HEK293 (cell line): ENCODE data around the gene VASP.

Experiments used
- CTCF ChIA-PET: fragments of 350-600 bp; formaldehyde crosslinking; extraction: SDS; loops from one replicate; lab custom pipeline; 2021; ENCODE audit warnings: antibody characterized with exemption; lab: Yijun Ruan, JAX
- POLR2A ChIA-PET: fragments of 300-600 bp; formaldehyde crosslinking; extraction: SDS; loops from one replicate; lab custom pipeline; 2020; ENCODE audit warnings: antibody characterized with exemption, inconsistent platforms; lab: Yijun Ruan, JAX
- H3K27ac ChIP-seq: fragments of 200-500 bp; sonication (Bioruptor generic); 2 replicates; pipeline ENCODE4 v1.5.1; 2014; ENCODE audit warnings: low read depth, low read length, control low read depth, inconsistent platforms; ENCODE audit errors: extremely low read depth
- H3K36me3 ChIP-seq, 2 experiments: fragments of 200-500 bp in 1 of 2; sonication (Bioruptor generic) in 1 of 2; 1 replicate in 1 of 2; 2 replicates in 1 of 2; pipeline ENCODE4 v1.5.1; 2014 to 2017; ENCODE audit warnings: inconsistent platforms in 2 of 2, low read length in 2 of 2; ENCODE audit not compliant: control insufficient read depth in 2 of 2, insufficient read depth in 1 of 2
- H3K4me1 ChIP-seq: fragments of 200-500 bp; sonication (Bioruptor generic); 2 replicates; pipeline ENCODE4 v1.5.1; 2014; ENCODE audit warnings: mild to moderate bottlenecking, low read length, inconsistent platforms; ENCODE audit not compliant: control insufficient read depth, insufficient read depth
- H3K4me3 ChIP-seq: 2 replicates; pipeline ENCODE4 v1.5.1; 2011; ENCODE audit warnings: low read depth, mild to moderate bottlenecking, control low read depth, low read length, moderate library complexity
- H3K9me3 ChIP-seq: fragments of 200-500 bp; sonication (Bioruptor generic); 2 replicates; pipeline ENCODE4 v1.5.1; 2014; ENCODE audit warnings: low read depth, low read length, inconsistent platforms; ENCODE audit not compliant: control insufficient read depth, insufficient read depth
- GLIS2 ChIP-seq: fragments of 450-650 bp; formaldehyde crosslinking; IDR thresholded peaks from 2 replicates; pipeline ENCODE4 v1.5.1; 2016; ENCODE audit warnings: missing biosample characterization, missing genetic modification characterization
- SALL2 ChIP-seq: fragments of 450-650 bp; formaldehyde crosslinking; IDR thresholded peaks from 2 replicates; pipeline ENCODE4 v1.5.0; 2017; ENCODE audit warnings: missing biosample characterization, mild to moderate bottlenecking, missing genetic modification characterization, borderline replicate concordance
- ZBTB11 ChIP-seq: fragments of 450-650 bp; formaldehyde crosslinking; conservative IDR thresholded peaks from 2 replicates; pipeline ENCODE4 v1.5.1; 2016; ENCODE audit warnings: low read depth, missing biosample characterization, missing genetic modification characterization
- ZBTB17 ChIP-seq: fragments of 450-650 bp; formaldehyde crosslinking; IDR thresholded peaks from 2 replicates; pipeline ENCODE4 v1.5.1; 2016; ENCODE audit warnings: missing biosample characterization, missing genetic modification characterization
- ZBTB21 ChIP-seq: fragments of 450-650 bp; formaldehyde crosslinking; IDR thresholded peaks from 2 replicates; pipeline ENCODE4 v1.5.1; 2017; ENCODE audit warnings: missing biosample characterization, missing genetic modification characterization
- ZNF10 ChIP-seq: fragments of 450-650 bp; formaldehyde crosslinking; IDR thresholded peaks from 2 replicates; pipeline ENCODE4 v1.5.1; 2017; ENCODE audit warnings: missing biosample characterization, missing genetic modification characterization
- ZNF138 ChIP-seq: fragments of 450-650 bp; formaldehyde crosslinking; IDR thresholded peaks from 2 replicates; pipeline ENCODE4 v1.5.1; 2016; ENCODE audit warnings: missing biosample characterization, missing genetic modification characterization, borderline replicate concordance
- ZNF221 ChIP-seq: fragments of 450-650 bp; formaldehyde crosslinking; IDR thresholded peaks from 2 replicates; pipeline ENCODE4 v1.5.1; 2017; ENCODE audit warnings: missing biosample characterization, missing genetic modification characterization, borderline replicate concordance
- ZNF335 ChIP-seq: fragments of 450-650 bp; formaldehyde crosslinking; conservative IDR thresholded peaks from 2 replicates; pipeline ENCODE4 v1.5.1; 2016; ENCODE audit warnings: missing biosample characterization, missing genetic modification characterization
- ZNF354C ChIP-seq: fragments of 450-650 bp; formaldehyde crosslinking; IDR thresholded peaks from 2 replicates; pipeline ENCODE4 v1.5.1; 2016; ENCODE audit warnings: missing biosample characterization, missing genetic modification characterization, low read depth, borderline replicate concordance
- ZNF366 ChIP-seq: fragments of 450-650 bp; formaldehyde crosslinking; conservative IDR thresholded peaks from 2 replicates; pipeline ENCODE4 v1.5.1; 2016; ENCODE audit warnings: missing biosample characterization, missing genetic modification characterization
- ZNF510 ChIP-seq: fragments of 450-650 bp; formaldehyde crosslinking; IDR thresholded peaks from 2 replicates; pipeline ENCODE4 v1.5.1; 2018; ENCODE audit warnings: mild to moderate bottlenecking, missing genetic modification characterization, missing biosample characterization; ENCODE audit not compliant: insufficient replicate concordance
- ZNF518A ChIP-seq: fragments of 450-650 bp; formaldehyde crosslinking; conservative IDR thresholded peaks from 2 replicates; pipeline ENCODE4 v1.5.1; 2016; ENCODE audit warnings: low read depth, missing biosample characterization, missing genetic modification characterization
- ZNF596 ChIP-seq: fragments of 450-650 bp; IDR thresholded peaks from 2 replicates; pipeline ENCODE4 v1.5.0; 2018; ENCODE audit warnings: missing biosample characterization, mild to moderate bottlenecking, missing genetic modification characterization, moderate library complexity
- ZNF600 ChIP-seq: fragments of 450-650 bp; formaldehyde crosslinking; IDR thresholded peaks from 2 replicates; pipeline ENCODE4 v1.5.1; 2016; ENCODE audit warnings: missing biosample characterization, missing genetic modification characterization
- ZNF624 ChIP-seq: fragments of 450-650 bp; formaldehyde crosslinking; IDR thresholded peaks from 2 replicates; pipeline ENCODE4 v1.5.1; 2017; ENCODE audit warnings: missing biosample characterization, missing genetic modification characterization
- ZNF629 ChIP-seq: fragments of 450-650 bp; formaldehyde crosslinking; IDR thresholded peaks from 2 replicates; pipeline ENCODE4 v1.5.1; 2017; ENCODE audit warnings: missing biosample characterization, missing genetic modification characterization
- ZNF692 ChIP-seq: fragments of 450-650 bp; formaldehyde crosslinking; IDR thresholded peaks from 2 replicates; pipeline ENCODE4 v1.5.1; 2016; ENCODE audit warnings: missing biosample characterization, missing genetic modification characterization
- ZNF785 ChIP-seq: fragments of 450-650 bp; formaldehyde crosslinking; IDR thresholded peaks from 2 replicates; pipeline ENCODE4 v1.5.1; 2016; ENCODE audit warnings: missing biosample characterization, missing genetic modification characterization
- ZSCAN4 ChIP-seq: fragments of 450-650 bp; formaldehyde crosslinking; IDR thresholded peaks from 2 replicates; pipeline ENCODE4 v1.5.1; 2017; ENCODE audit warnings: missing biosample characterization, missing genetic modification characterization
- ZSCAN5A ChIP-seq: fragments of 450-650 bp; formaldehyde crosslinking; IDR thresholded peaks from 2 replicates; pipeline ENCODE4 v1.5.1; 2016; ENCODE audit warnings: missing biosample characterization, missing genetic modification characterization

The VASP gene

GRCh38 chr19:45464852-45465441, 42.3 kb upstream of the VASP start:
- TF ChIP-seq ZSCAN4 (tag by site-specific recombination) (peak; percentile 70), GLIS2 (tag by site-specific recombination) (0 out of 2 replicates have a peak, but pooled peaks have one; percentile 25), ZNF624 (tag by site-specific recombination) (no peak), ZNF518A (no peak)
- no peaks in the 10 kb centered on the region for H3K36me3 ChIP-seq
- CTCF ChIA-PET = interaction anchor here (0.6 to 4.8 kb wide), 6 partner anchors 13 to 63 kb away, joined by 3 to 33 read pairs (median 4); no protein-coding TSS in a partner anchor
- H3K4me3 ChIP-seq = no peak overlapping the region
- peaks cover 5% of the 10 kb centered on the region; the same call in 1 of the 2 replicates for H3K4me1 ChIP-seq
- no peak overlapping the region for H3K27ac ChIP-seq
- no peaks in the 10 kb centered on the region for H3K9me3 ChIP-seq
- POLR2A ChIA-PET = no interaction called here

GRCh38 chr19:45467115-45467455, 40.2 kb upstream of the VASP start:
- ChIA-PET CTCF (interaction anchor here (0.6 to 7.6 kb wide), 9 partner anchors 11 to 296 kb away, joined by 3 to 86 read pairs (median 3); partner anchors contain the start of gene GIPR), POLR2A (interaction anchor here (1.0 to 3.1 kb wide), 11 partner anchors 9 to 202 kb away, joined by 3 to 52 read pairs (median 6); no protein-coding TSS in a partner anchor)
- no peak for TF ChIP-seq ZNF692 (tag by site-specific recombination)
- no peak for TF ChIP-seq ZNF221 (tag by site-specific recombination)
- TF ChIP-seq ZNF785 = no peak
- TF ChIP-seq ZBTB21 (tag by site-specific recombination) = no peak
- TF ChIP-seq ZNF10 = peak; percentile 80
- TF ChIP-seq ZNF335 (tag by site-specific recombination) = peak; percentile 85
- TF ChIP-seq ZNF366 (tag by site-specific recombination) = no peak
- TF ChIP-seq ZNF600 (tag by site-specific recombination) = 0 out of 2 replicates have a peak, but pooled peaks have one; percentile 11
- peak; percentile 23; the same call in 1 of the 2 replicates for TF ChIP-seq ZBTB17 (tag by site-specific recombination)
- peak; percentile 41; the same call in 1 of the 2 replicates for TF ChIP-seq ZBTB11
- TF ChIP-seq ZNF629 (tag by site-specific recombination) = no peak
- no peak for TF ChIP-seq SALL2 (tag by site-specific recombination)
- TF ChIP-seq ZNF596 = no peak
- TF ChIP-seq ZNF510 (tag by site-specific recombination) = no peak
- no peak for TF ChIP-seq ZSCAN5A (tag by site-specific recombination)
- no peak for TF ChIP-seq ZNF138 (tag by site-specific recombination)
- TF ChIP-seq ZNF354C (tag by site-specific recombination) = no peak

More at GRCh38 chr19:45467115-45467455, 40.2 kb upstream of the VASP start:
- no peaks in the 10 kb centered on the region for H3K36me3 ChIP-seq
- H3K4me3 ChIP-seq = peak overlapping the region; percentile 38
- H3K9me3 ChIP-seq = no peaks in the 10 kb centered on the region
- peaks cover 5% of the 10 kb centered on the region; the same call in 1 of the 2 replicates for H3K4me1 ChIP-seq
- H3K27ac ChIP-seq = no peak overlapping the region
